HEK293 (cell line): ENCODE results near the gene CCDC117.

Source experiments
- ATF2 ChIP-seq: fragments of 450-650 bp; formaldehyde crosslinking; IDR thresholded peaks from 2 replicates; pipeline ENCODE4 v1.5.1; 2016; ENCODE audit warnings: missing biosample characterization, missing genetic modification characterization, low read depth
- CTCF ChIP-seq: fragments of 450-650 bp; formaldehyde crosslinking; IDR thresholded peaks from 2 replicates; pipeline ENCODE4 v1.5.1; 2016; ENCODE audit warnings: missing biosample characterization, missing genetic modification characterization
- PATZ1 ChIP-seq: fragments of 450-650 bp; formaldehyde crosslinking; IDR thresholded peaks from 2 replicates; pipeline ENCODE4 v1.5.1; 2016; ENCODE audit warnings: missing biosample characterization, missing genetic modification characterization
- SP2 ChIP-seq: fragments of 450-650 bp; formaldehyde crosslinking; IDR thresholded peaks from 2 replicates; pipeline ENCODE4 v1.5.1; 2016; ENCODE audit warnings: missing biosample characterization, missing genetic modification characterization
- TCF7L2 ChIP-seq: IDR thresholded peaks from 2 replicates; pipeline ENCODE4 v1.6.1; 2011; ENCODE audit warnings: low read depth, mild to moderate bottlenecking, inconsistent platforms, low read length, moderate library complexity, borderline replicate concordance
- ZNF202 ChIP-seq: fragments of 450-650 bp; formaldehyde crosslinking; IDR thresholded peaks from 2 replicates; pipeline ENCODE4 v1.5.1; 2016; ENCODE audit warnings: missing biosample characterization, missing genetic modification characterization, borderline replicate concordance
- ZNF280D ChIP-seq: fragments of 450-650 bp; formaldehyde crosslinking; IDR thresholded peaks from 2 replicates; pipeline ENCODE4 v1.5.1; 2016; ENCODE audit warnings: missing biosample characterization, missing genetic modification characterization

GRCh38 chr22:28810821-28811491 lies 38.5 kb downstream of the CCDC117 start:
- TF ChIP-seq ZNF280D (no peak), PATZ1 (no peak), CTCF (tag by site-specific recombination) (no peak), TCF7L2 (no peak), ATF2 (tag by site-specific recombination) (no peak), SP2 (tag by site-specific recombination) (no peak), ZNF202 (tag by site-specific recombination) (no peak)
